GM10266 (cell line): ENCODE data around the gene CLEC1B.
"Not testable (repeated sequence)": the region's sequence is repeated elsewhere in the genome, so short reads cannot be mapped to it uniquely, and the experiment has no call there.

ENCODE experiments used
- DNase-seq: peaks from one replicate; pipeline ENCODE4 v3.0.0; 2012; ENCODE audit errors: extremely low spot score
- TF ChIP-seq, protein P1 (sequence below): IDR thresholded peaks from 2 replicates; pipeline ENCODE4 v1.5.1; 2012; ENCODE audit warnings: mild to moderate bottlenecking, low read depth; ENCODE audit not compliant: control insufficient read depth, insufficient read depth; ENCODE audit errors: missing control alignments

Gene CLEC1B

GRCh38 chr12:10030446-10030845 lies 31.5 kb upstream of the CLEC1B start, which contains the start of gene CLEC9A:
TSS of gene CLEC9A (plus strand) at chr12:10030682. CDS start at chr12:10052688, 22,006 bp downstream.
- TF ChIP-seq, protein P1, sequence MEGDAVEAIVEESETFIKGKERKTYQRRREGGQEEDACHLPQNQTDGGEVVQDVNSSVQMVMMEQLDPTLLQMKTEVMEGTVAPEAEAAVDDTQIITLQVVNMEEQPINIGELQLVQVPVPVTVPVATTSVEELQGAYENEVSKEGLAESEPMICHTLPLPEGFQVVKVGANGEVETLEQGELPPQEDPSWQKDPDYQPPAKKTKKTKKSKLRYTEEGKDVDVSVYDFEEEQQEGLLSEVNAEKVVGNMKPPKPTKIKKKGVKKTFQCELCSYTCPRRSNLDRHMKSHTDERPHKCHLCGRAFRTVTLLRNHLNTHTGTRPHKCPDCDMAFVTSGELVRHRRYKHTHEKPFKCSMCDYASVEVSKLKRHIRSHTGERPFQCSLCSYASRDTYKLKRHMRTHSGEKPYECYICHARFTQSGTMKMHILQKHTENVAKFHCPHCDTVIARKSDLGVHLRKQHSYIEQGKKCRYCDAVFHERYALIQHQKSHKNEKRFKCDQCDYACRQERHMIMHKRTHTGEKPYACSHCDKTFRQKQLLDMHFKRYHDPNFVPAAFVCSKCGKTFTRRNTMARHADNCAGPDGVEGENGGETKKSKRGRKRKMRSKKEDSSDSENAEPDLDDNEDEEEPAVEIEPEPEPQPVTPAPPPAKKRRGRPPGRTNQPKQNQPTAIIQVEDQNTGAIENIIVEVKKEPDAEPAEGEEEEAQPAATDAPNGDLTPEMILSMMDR = no peak
- no peak for DNase-seq

DNA sequence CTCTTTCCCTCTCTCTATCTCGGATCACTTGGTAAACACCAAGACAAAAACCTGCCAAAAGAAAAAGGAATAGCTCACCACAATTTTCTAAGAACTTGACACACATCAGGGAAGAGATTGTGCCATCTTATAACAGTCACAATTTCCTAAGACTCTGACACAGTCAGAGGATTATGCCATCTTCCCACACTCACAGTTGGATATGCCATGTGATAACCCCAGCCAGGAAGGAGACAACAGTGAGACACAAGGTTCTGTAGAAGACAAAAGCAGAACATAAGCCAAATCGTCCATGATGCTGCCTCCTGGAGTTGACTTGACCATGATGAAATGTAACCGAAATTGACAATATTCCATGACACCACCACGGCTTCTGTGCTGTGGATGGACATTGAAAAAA lies 28.8 kb upstream of the CLEC1B start:
- no peak for DNase-seq
- TF ChIP-seq, protein P1 = no peak

- TF ChIP-seq, protein P1 = no peak
- DNase-seq = no peak
Observed at GRCh38 chr12:10027311-10027710, 28.4 kb upstream of the CLEC1B start.

DNA sequence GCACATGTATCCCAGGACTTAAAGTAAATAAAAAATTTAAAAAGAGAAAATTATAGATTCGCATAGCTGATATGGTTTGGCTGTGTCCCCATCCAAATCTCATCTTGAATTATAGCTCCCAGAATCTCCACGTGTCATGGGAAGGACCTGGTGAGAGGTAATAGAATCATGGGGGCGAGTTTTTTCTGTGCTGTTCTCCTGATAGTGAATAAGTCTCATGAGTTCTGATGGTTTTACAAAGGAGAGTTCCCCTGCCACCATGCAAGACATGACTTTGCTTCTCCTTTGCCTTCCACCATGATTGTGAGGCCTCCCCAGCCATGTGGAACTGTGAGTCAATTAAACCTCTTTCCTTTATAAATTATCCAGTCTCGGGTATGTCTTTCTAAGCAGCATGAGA lies 27.7 kb upstream of the CLEC1B start:
- DNase-seq = not testable (repeated sequence)

GRCh38 chr12:10025236-10025635 lies 26.3 kb upstream of the CLEC1B start:
- TF ChIP-seq, protein P1 = no peak

DNA sequence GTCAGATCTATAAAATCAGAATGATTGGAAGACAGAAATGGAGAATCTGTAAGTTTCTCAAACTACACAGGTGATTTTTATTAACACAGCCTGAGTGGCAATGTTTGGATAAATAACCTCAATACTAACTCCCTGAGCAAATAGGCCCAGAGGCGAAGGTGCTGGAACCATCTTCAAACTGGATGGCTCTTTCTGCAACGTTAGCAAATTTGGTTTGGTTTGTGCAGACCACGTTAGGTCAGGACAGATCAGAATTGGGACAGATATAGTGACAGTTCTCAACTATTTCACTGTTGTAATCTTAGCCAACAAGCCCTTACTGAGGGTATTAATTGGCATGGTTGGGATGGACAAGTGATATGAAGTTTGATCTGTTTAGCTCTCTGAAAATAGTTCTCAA lies 22.4 kb upstream of the CLEC1B start:
- TF ChIP-seq, protein P1 = no peak
- DNase-seq = no peak

More at GRCh38 chr12:10025236-10025635, 26.3 kb upstream of the CLEC1B start:
- DNase-seq = no peak

- TF ChIP-seq, protein P1 = no peak
- no peak for DNase-seq
Observed at GRCh38 chr12:10018386-10018785, 19.5 kb upstream of the CLEC1B start.

DNA sequence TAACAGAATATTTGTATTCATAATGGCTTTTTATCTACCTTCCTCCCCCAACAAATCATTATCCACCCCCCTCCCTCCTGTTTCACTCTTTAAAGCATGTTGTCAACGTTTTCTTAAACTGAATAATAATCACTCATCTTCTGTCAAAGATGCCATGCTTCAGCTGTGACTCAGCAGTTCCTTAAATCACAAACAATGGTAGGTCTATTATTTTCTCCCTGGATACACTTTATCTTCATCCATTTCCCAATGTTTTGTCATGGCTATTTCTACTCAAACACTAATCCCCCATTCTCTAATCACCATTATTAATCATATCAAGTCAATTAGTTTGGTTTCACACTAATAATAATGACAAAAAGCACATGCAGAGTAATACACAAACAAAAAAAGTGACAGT lies 18.0 kb upstream of the CLEC1B start:
- DNase-seq = no peak
- TF ChIP-seq, protein P1 = no peak
